HL-60 (cell line): ENCODE measurements around the gene WASHC3.

Source experiments
- DNase-seq, 2 experiments: peaks; one replicate each; pipeline ENCODE4 v3.0.0-alpha.2; 2010 to 2020; ENCODE audit warnings: low read depth in 1 of 2, low spot score in 1 of 2
- H3K27ac ChIP-seq: fragments of 250-450 bp; sonication (Bioruptor Pico); replicated peaks from 2 replicates; pipeline ENCODE4 v1.5.1; 2020; ENCODE audit warnings: mild to moderate bottlenecking, moderate library complexity
- H3K27me3 ChIP-seq: fragments of 250-450 bp; sonication (Bioruptor Pico); 2 replicates; pipeline ENCODE4 v1.5.1; 2021; ENCODE audit warnings: mild to moderate bottlenecking, moderate library complexity; ENCODE audit not compliant: insufficient read depth, poor library complexity, severe bottlenecking
- H3K4me3 ChIP-seq: replicated peaks from 2 replicates; pipeline ENCODE4 v1.5.1; 2011; ENCODE audit warnings: mild to moderate bottlenecking, control low read depth, low read length; ENCODE audit not compliant: insufficient read depth
- GABPA ChIP-seq: IDR thresholded peaks from 2 replicates; pipeline ENCODE4 v1.6.1; 2012; ENCODE audit warnings: low read depth
- POLR2AphosphoS5 ChIP-seq: IDR thresholded peaks from 2 replicates; pipeline ENCODE4 v1.6.1; 2012; ENCODE audit warnings: low read depth
- REST ChIP-seq: IDR thresholded peaks from 2 replicates; pipeline ENCODE4 v1.6.1; 2012; ENCODE audit warnings: low read depth; ENCODE audit not compliant: insufficient replicate concordance
- SPI1 ChIP-seq: IDR thresholded peaks from 2 replicates; pipeline ENCODE4 v1.6.1; 2012; ENCODE audit warnings: low read depth, mild to moderate bottlenecking, borderline replicate concordance
- TF ChIP-seq, protein P1 (sequence below): IDR thresholded peaks from one replicate; pipeline ENCODE4 v1.5.1; 2011; ENCODE audit warnings: low read length, control low read depth, inconsistent platforms; ENCODE audit not compliant: insufficient read depth

The WASHC3 gene

DNA sequence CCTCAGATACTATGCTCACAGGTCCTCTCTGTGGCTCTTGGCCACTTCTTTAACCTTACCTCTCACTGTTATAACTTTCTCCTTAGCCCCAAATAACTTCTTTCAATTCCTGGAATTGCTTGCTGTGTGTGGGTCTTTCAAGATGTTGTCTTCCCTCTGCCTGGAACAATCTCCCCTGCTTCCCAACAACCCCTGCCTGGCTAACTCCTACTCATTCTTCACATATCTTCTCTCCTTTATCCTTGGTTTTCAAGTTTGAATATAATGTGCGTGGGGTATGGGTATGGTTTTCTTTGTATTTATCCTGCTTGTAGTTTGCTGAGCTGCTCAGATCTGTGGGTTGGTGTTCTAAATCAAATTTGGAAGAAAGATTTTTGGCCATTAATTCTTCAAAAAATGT, 2.7 kb upstream of the WASHC3 start:
- Histone ChIP-seq H3K4me3 (no peak overlapping the region), H3K27me3 (no peaks in the 10 kb centered on the region), H3K27ac (no peak overlapping the region)
- TF ChIP-seq GABPA (no peak), POLR2AphosphoS5 (no peak), REST (no peak), SPI1 (no peak)
- TF ChIP-seq, protein P1, sequence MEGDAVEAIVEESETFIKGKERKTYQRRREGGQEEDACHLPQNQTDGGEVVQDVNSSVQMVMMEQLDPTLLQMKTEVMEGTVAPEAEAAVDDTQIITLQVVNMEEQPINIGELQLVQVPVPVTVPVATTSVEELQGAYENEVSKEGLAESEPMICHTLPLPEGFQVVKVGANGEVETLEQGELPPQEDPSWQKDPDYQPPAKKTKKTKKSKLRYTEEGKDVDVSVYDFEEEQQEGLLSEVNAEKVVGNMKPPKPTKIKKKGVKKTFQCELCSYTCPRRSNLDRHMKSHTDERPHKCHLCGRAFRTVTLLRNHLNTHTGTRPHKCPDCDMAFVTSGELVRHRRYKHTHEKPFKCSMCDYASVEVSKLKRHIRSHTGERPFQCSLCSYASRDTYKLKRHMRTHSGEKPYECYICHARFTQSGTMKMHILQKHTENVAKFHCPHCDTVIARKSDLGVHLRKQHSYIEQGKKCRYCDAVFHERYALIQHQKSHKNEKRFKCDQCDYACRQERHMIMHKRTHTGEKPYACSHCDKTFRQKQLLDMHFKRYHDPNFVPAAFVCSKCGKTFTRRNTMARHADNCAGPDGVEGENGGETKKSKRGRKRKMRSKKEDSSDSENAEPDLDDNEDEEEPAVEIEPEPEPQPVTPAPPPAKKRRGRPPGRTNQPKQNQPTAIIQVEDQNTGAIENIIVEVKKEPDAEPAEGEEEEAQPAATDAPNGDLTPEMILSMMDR = no peak
- no peak for DNase-seq

DNA sequence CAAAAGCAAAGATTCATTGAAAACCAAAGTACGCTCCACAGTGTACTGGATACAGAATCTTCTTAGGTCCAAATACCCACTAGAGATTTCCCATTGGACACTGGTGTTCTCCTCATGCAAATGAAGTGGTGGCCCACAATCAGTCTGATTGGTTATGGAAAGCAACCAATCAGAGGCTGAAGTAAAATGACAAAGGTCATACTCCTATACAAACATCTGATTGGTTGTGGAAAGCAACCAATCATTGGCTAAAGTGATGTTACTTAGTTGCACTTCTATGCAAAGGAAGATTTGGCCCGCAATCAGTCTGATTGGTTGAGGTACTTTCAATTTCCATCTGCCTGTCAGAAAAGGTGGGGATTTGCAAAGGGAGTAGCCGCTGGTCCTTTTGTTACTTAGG, 1.3 kb upstream of the WASHC3 start:
- H3K27ac ChIP-seq = no peak overlapping the region
- TF ChIP-seq, protein P1 = no peak
- no peak for DNase-seq
- no peak overlapping the region for H3K4me3 ChIP-seq
- H3K27me3 ChIP-seq = no peaks in the 10 kb centered on the region

- no peak for DNase-seq
- TF ChIP-seq, protein P1 = no peak
- TF ChIP-seq SPI1 = no peak
- TF ChIP-seq GABPA = no peak
- no peak for TF ChIP-seq REST
- TF ChIP-seq POLR2AphosphoS5 = no peak
- Histone ChIP-seq H3K27ac (no peak overlapping the region), H3K4me3 (no peak overlapping the region; the same call in 1 of the 2 replicates), H3K27me3 (no peaks in the 10 kb centered on the region)
These were observed 622 bp upstream of the WASHC3 start for GRCh38 chr12:102062419-102062806.

DNA sequence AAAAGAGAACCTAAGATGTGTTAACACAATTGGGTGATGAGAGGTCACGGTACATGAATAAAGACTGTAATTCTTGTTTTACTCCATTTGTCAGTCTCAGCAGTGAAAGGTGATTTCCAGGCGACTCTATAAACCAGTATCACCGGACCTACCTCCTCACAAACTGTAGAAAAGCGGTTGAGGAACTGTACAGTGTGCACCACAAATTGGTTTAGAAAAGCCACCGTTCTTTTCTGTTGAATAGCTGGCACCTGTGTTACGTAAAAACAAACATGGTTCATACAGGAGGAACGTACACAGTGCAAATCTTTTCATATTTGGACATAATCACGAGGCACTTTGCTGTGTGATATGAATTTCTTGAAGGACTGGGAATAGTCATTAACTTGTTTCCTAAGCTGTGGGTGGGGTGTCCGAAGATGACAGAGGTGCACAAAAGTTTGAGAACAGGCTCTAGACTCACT, 663 bp downstream of the WASHC3 start:
- Histone ChIP-seq H3K4me3 (peak overlapping the region; percentile 89), H3K27ac (peak overlapping the region; percentile 68), H3K27me3 (no peaks in the 10 kb centered on the region)
- DNase-seq = peak; percentile 22 to 27
- TF ChIP-seq SPI1 = peak; percentile 38; the same call in 1 of the 2 replicates
- TF ChIP-seq, protein P1 = no peak
